NCI-H1105 treated with DMSO at 0.1 percent for 48 hours (cell line): ENCODE data around the gene SYT17.

Experiments
- DNase-seq: peaks from one replicate; lab custom pipeline; 2025; lab: John Stamatoyannopoulos, UW

The SYT17 gene

GRCh38 chr16:19218581-19218980 lies 50.5 kb downstream of the SYT17 start:
- no peak for DNase-seq

DNA sequence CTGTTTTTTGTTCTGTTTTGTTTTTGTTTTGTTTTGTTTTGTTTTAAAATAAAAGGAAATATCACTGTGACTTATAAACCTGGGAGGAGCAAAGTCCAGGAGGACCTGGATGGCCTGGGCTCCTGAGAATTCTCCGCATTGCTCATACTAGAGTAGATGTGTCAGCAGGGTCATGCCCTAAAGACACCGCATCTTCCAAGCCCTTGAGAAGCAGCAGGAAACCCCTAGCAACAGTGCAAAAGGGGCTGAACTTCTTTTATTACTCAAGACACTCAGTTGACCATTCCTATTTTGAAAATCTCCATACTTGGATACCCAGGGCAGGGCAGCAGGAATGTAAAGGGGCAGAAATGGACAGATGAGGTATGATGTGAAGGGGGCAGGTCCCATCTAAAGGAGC lies 51.8 kb downstream of the SYT17 start:
- DNase-seq: no peak

DNA sequence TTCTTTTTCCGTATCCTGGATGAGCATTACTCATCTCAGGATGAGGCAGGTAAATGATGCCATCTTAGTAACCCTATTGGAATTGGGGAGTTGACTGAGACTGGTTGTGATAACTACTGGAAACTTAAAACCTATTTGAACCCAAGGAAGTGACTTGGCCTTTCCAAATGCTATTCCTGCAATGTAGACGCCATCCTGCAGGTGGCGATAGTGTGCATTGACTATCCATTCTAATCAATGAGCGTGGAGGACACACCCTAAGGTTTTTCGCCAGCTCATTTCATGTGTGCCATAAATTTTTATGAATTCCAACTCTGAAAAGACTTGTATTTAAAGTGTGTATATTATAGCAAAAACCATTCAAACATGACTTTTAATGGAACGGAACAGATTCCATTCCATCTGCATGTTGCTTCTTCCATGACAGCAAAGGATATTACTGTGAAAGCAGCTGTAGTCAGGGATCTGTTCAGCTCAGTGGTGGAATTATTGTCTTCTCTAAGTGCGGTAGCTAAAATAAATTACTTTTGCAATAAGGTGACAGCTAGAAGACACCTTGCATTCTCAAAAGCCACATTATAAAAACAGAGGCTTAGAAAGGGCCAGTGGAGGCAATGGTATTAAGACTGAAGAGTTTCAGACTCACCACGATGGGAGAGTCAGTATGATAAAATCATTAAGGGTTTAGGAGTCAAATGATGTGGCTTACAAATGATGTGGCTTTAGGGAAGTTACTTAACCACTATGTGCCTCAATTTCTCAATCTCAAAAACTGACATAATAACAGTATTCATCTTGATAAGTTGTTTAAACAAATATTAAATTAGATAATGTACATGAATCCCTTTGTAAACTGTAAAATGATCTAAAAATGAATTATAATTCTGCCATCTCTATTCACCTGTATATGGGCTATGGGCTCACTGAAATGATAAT lies 55.5 kb downstream of the SYT17 start:
- DNase-seq: no peak

DNA sequence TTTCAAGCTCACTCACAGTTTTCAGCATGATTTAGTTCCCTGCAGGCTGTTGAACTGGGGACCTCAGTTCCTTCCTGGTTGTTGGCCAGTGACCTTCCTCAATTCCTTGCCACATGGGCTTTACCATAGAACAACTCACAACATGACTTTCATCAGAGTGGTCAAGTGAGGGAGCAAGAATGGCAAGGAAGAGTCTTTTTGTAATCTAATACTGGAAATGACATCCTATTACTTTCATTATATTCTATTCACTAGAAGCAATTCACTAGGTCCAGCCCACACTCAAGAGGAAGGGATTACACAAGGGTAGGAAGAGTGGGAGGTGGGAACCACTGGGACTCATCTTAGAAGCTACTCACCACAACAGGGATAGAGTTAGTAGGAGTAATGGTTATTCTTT lies 57.6 kb downstream of the SYT17 start:
- DNase-seq: no peak

DNA sequence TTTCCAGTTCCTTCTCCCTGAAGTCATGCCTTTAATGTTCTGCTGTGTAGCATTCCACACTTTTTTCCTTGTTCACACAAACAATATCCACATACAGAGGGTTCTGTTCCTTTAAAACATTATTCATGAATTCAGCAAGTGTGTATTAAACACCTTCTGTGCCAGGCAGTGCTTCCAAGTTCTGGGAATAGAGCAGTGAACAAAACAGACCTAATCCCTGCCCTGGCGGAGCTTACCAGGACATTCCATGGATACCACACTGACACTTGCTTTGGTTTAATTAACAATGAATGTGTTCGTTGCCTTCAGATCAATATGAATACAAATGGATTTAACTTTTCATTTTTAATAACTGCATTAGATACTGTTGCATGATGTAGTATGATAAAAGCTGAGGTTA lies 59.6 kb downstream of the SYT17 start:
- no peak for DNase-seq

DNA sequence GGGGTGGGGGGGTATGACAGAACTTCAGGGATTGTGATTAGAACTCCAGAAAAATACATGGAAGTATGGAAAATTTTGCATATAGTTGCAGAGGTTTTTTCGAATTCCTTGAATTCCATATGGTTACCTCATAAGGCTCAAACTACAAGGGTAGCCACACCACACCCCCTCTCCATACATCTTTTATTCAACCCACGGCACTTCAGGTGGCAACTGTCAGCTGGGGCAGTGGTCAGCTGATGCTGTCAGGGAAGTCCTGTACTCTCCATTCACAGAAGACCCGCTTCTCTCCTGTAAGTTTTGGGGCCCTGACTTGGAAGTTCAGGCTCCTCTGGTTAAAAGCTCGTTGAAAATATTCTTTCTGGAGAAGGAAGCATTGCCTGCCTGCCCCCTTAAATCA lies 60.0 kb downstream of the SYT17 start:
- no peak for DNase-seq

DNA sequence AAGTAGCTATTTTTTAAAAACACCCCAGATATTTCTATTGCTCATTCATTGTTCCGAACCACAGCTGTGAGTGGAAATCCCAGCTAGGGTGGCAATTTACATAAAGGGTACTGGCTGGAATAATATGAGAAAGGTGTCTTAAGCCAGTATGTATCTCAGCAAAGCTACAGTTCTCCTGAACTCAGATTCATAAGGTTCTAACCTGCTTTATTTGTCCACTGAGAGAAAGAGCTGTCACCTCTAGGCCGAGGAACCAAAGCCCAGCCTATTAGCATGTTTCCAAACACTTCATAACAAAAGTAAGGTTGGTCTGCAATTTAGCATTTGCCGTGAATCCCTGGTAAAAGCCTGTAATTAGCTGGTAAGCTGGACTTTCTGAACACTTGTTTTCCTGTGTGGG lies 60.5 kb downstream of the SYT17 start:
- DNase-seq: no peak

DNA sequence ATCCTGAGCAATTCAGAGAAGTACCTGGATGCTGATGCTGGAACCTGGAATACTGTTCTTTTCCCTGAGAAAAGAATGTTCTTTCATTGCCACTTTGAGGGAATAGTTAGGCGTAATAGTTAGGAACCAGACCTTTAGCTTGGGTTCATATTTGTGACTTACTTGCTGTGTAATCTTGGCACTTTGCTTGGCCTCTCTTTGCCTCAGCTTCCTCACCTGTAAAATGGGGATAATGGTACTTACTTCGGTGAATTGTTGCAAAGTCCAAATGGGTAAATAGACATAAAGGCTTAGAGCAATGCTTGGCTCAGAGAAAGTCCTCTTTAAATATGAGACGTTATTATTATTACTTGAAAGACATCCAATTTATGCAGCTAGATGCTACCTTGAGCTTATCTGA lies 62.5 kb downstream of the SYT17 start:
- no peak for DNase-seq

DNA sequence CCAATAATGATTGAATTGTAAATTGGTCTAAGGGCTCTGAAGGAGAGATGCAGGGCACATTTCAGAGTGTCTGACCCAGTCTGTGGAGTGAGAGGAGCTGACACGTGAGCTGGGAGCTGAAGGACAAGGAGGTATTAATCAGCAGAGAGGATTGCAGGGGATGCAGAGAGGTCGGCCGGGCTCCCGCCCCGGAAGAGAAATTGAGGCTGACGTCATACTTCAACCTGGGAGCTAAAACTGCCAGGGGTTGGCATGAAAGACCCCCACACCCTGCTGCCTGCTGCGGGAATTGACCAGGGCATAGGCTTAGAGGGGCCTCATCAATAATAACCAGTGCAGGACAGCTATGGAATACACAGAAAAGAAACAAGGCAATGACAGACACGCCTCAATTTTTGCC lies 63.8 kb downstream of the SYT17 start:
- DNase-seq: no peak

GRCh38 chr16:19232988-19233387 lies 64.9 kb downstream of the SYT17 start:
- DNase-seq: peak; percentile 50

- DNase-seq: no peak
Observed at GRCh38 chr16:19235478-19235877, 67.4 kb downstream of the SYT17 start.

GRCh38 chr16:19235886-19236285 lies 67.8 kb downstream of the SYT17 start:
- no peak for DNase-seq

GRCh38 chr16:19236561-19237209 lies 68.6 kb downstream of the SYT17 start:
- DNase-seq: no peak

DNA sequence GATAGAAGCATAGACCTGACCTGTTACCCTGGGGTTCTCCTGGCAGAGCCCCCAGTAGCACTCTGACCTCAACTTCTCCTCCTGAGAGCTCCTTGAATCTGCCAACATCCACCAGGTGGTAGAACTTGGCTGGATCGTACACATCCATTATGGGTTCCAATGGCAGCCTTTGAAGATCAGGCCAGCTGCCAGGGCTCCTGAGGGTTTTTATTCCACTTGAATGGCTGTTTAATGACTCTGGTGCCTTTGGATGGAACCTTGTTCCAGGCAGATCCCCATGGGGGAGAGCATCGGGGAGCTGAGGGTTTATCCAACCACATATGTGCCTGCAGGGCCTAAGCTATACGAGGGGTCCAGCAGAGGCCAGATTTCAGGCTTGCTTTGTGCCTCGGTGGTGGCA lies 70.4 kb downstream of the SYT17 start:
- DNase-seq: peak; percentile 68

- DNase-seq: peak; percentile 5
Observed at GRCh38 chr16:19239511-19240155, 71.6 kb downstream of the SYT17 start.

- DNase-seq: no peak
Observed at GRCh38 chr16:19240494-19240893, 72.5 kb downstream of the SYT17 start.

DNA sequence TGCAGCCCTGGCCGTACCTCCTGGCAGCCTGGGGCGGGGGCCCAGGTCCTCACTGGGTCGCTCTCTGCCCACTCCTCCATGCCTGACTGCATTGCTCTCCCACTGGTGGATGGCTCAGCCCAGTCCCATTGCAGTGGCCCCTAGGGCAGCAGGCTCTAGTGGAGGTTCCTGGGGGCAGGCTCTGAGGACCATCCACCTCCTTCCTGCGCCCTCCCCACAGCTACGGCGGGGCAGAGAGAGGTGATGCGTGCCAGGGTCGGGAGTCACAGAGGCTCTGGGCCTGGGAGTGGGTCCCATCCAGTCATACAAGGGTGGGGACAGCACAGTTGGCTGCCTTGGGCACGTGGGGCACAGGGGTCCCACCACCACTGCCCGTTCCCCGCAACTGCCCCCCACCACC lies 73.5 kb downstream of the SYT17 start:
- DNase-seq: no peak

DNA sequence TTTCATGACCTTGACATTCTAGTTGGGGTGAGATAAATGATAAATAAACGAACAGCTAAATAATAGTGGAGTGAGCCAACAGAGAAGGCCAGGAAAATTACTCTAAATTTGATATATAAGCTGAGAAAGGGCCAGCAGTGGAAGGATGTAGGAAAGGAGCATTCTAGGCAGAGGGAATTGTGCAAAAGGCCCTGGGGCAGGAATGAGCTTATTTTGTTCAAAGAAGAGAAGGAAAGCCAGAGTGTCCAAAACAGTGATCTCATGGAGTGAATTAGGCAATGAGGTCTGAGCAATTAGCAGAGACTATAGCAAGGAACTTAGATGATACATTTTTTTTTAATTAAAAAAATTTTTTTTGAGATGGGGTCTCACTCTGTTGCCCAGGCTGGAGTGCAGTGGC lies 74.1 kb downstream of the SYT17 start:
- DNase-seq: no peak

DNA sequence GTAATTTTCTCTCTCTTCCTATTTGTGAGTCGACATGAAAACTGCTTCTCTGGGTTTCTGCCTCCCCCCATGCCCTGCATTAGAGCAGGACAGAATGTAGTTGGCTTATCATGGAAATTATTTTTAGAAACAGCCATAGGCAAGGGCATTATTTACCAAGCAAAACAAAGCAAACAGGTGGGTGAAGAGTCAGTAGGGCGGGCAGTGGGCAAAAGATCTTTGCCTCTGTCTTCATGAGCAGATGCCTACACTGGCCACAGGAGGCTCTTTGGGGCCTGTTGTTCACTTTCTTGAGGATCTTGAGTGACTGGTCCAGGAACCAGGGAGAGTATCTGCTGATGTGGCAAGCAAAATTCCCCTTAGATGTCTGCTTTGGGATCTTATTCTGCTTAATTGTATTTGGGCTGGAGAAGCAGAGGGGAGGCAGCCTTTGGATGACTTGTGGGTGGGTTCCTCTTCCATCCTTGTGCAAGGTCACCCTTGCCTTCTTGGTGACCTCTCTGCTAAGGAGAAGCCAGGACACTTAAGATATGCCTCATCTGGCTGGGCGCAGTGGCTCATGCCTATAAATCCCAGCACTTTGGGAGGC lies 75.0 kb downstream of the SYT17 start:
- no peak for DNase-seq

DNA sequence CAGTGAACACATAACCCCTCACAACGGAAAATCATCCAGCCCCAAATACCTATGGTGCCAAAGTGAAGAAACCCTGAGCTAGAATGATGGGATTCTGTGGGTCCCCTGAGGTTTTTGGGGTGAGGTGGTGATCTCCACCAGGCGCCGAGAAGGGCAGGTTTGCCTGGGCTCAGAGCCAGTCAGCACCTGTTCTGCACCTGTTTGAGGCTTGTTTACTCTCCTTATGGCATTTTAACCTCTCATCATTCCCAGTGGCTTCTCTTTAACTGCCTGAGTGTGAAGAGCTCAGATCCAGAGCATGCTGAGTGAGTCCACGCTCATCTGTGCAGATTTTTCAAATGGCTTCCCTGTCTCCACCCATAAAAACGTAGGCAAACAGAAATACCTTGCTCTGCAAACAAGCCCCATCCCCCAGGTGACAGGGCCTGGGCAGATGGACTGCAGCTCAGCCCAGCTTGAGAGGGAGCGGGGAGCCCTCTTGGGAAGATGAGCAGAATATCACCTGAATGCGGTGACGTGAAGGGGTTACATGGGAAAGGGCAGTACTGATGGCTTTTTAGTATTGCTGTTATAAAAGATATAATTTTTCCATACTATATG lies 77.4 kb downstream of the SYT17 start:
- peak; percentile 88 for DNase-seq

- no peak for DNase-seq
Observed at GRCh38 chr16:19252904-19253303, 84.9 kb downstream of the SYT17 start.

DNA sequence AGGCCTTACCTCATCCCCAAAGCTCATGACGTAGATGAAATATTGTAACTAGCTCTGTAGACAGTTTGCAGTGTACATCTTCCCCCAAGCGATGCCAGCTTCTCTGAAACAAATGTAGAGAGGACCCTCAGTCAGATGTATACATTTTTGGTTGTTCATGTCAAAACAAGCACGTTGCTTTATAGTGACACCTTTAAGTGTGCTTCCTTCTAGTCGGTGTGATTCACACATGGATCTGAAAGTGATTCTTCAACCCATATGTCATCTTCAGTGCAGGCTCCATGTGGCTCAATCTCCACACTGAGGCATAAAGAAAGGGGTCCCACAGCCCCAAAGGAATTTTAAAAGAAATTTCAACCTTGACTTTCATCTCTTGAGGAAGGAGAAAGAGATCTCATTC lies 86.6 kb downstream of the SYT17 start:
- no peak for DNase-seq
